Common myeloid progenitor, CD34-positive (primary cell): ENCODE data around the gene TM6SF1. TPM values are rescaled to one million over a fixed set of nuclear protein-coding genes. Genes with fewer than 3 reads are reported as not detected.

Source experiments
- CTCF ChIA-PET: fragments of 350-600 bp; sonication (Branson Sonifier 250); formaldehyde crosslinking; loops from one replicate; lab custom pipeline; 2021; ENCODE audit warnings: antibody characterized with exemption; lab: Charles Lee
- POLR2A ChIA-PET: fragments of 350-600 bp; sonication (Branson Sonifier 250); formaldehyde crosslinking; loops from one replicate; lab custom pipeline; 2021; ENCODE audit warnings: antibody characterized with exemption; lab: Charles Lee
- DNase-seq, 3 donors: peaks; one replicate each; pipeline versions ENCODE4 v3.0.0 to v3.0.0-alpha.2; 2013
- H3K27ac ChIP-seq, 2 experiments: 1 replicate in 1 of 2; 2 replicates in 1 of 2; pipeline ENCODE4 v1.7.0; 2013; ENCODE audit warnings: inconsistent platforms in 2 of 2, low read length in 2 of 2, mild to moderate bottlenecking in 2 of 2, low read depth in 1 of 2, moderate library complexity in 1 of 2; ENCODE audit not compliant: severe bottlenecking in 2 of 2, insufficient read depth in 1 of 2, poor library complexity in 1 of 2
- H3K27me3 ChIP-seq, 5 experiments: replicated peaks in 2 of 5; 1 replicate in 3 of 5; 2 replicates in 2 of 5; pipeline versions ENCODE4 v1.6.1 to v1.7.0; 2013; ENCODE audit warnings: low read length in 4 of 5, mild to moderate bottlenecking in 2 of 5, moderate library complexity in 2 of 5, inconsistent platforms in 1 of 5; ENCODE audit not compliant: insufficient read depth in 5 of 5, control insufficient read depth in 4 of 5
- H3K36me3 ChIP-seq, 4 experiments: 1 replicate in 2 of 4; 2 replicates in 2 of 4; pipeline versions ENCODE4 v1.6.1 to v1.7.0; 2013; ENCODE audit warnings: low read length in 3 of 4, control low read depth in 1 of 4, mild to moderate bottlenecking in 1 of 4; ENCODE audit not compliant: control insufficient read depth in 4 of 4, insufficient read depth in 4 of 4
- H3K4me1 ChIP-seq, 4 experiments: 1 replicate in 3 of 4; 2 replicates in 1 of 4; pipeline versions ENCODE4 v1.6.1 to v1.7.1; 2013; ENCODE audit warnings: low read length in 3 of 4, mild to moderate bottlenecking in 3 of 4, control low read depth in 1 of 4, inconsistent platforms in 1 of 4, moderate library complexity in 1 of 4; ENCODE audit not compliant: control insufficient read depth in 4 of 4, insufficient read depth in 4 of 4; ENCODE audit errors: control extremely low read depth in 1 of 4
- H3K4me3 ChIP-seq, 7 experiments: 1 replicate in 4 of 7; 2 replicates in 3 of 7; pipeline versions ENCODE4 v1.5.1 to v1.7.0; 2013; ENCODE audit warnings: mild to moderate bottlenecking in 7 of 7, low read length in 6 of 7, moderate library complexity in 6 of 7, inconsistent platforms in 2 of 7, low read depth in 2 of 7, control low read depth in 1 of 7; ENCODE audit not compliant: insufficient read depth in 4 of 7, control insufficient read depth in 1 of 7; ENCODE audit errors: extremely low read depth in 1 of 7
- H3K9me3 ChIP-seq, 5 experiments: 1 replicate in 4 of 5; 2 replicates in 1 of 5; pipeline versions ENCODE4 v1.6.1 to v1.7.1; 2013; ENCODE audit warnings: low read length in 4 of 5, mild to moderate bottlenecking in 2 of 5, inconsistent platforms in 1 of 5, low read depth in 1 of 5, moderate library complexity in 1 of 5; ENCODE audit not compliant: control insufficient read depth in 4 of 5, insufficient read depth in 2 of 5; ENCODE audit errors: control extremely low read depth in 1 of 5
- WGBS: methylation state at CpG from one replicate; pipeline ENCODE4 v1.1.5; 2013; ENCODE audit not compliant: insufficient coverage; 5-methylcytosine and 5-hydroxymethylcytosine counted together
- polyA plus RNA-seq: library from polyadenylated mRNA; unstranded; fragments of 120-200 nt; gene quantifications from one replicate; pipeline ENCODE4 v1.2.1, GENCODE V29; 2013

Gene TM6SF1
- 2.8 TPM for polyA plus RNA-seq

DNA sequence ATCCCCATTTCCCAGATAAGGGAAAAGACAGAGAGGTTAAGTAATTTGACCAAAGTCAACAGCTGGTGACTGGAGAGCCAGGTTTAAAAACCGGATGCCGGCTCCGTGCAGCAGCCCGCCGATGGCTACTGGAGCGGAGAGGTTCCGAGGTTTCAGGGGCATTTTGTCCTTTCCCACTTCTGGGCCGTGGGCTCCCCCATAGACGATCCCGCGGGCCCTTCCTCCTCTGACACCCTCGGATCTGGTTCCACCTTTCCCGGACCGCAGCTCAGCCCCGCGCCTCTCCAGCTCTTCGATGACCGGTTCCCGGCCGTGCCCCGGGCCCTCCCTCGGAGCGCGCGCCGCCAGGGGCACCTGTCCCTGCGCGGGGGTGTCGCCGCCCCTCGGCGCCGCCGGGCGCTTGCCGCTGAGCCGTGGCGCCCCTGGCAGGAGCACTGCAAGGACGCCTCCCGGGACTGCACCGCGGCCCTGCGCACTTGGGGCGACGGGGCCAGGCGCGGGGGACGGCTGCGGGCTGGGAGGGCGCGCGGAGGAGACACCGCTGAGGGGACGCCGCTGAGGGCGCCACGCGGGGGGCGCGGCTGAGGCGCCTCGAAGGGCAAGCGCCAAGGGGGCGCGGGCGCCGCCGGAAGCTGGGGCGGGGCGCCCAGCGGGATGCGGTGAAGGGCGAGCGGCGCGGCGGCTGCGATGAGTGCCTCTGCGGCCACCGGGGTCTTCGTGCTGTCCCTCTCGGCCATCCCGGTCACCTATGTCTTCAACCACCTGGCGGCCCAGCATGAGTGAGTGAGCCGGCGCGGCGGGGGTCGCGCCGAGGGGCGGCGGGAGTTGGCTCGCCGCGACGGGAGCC, at the start of gene TM6SF1:
Gene TM6SF1, plus strand, starts transcription at position 652 of the 847 bp plus-strand sequence. Its CDS starts 36 bp downstream, at position 688.
- ChIA-PET POLR2A (interaction anchor here (0.6 to 2.8 kb wide), 4 partner anchors 40 to 1468 kb away, joined by 3 to 14 read pairs (median 4); partner anchors contain the start of genes BTBD1 and HDGFL3), CTCF (interaction anchor here (1.1 to 2.3 kb wide), 4 partner anchors 13 to 99 kb away, joined by 3 to 5 read pairs (median 3); partner anchors contain the start of gene C15orf40)
- Histone ChIP-seq H3K9me3 (no peaks in the 10 kb centered on the region), H3K27me3 (peaks cover 0 to 10% (median 0%) of the 10 kb centered on the region in 5 experiments), H3K4me1 (peaks cover 5 to 32% (median 29%) of the 10 kb centered on the region in 4 experiments), H3K4me3 (peak within 1 kb of the TSS; percentile 28 to 80 (median 67)), H3K27ac (no peak within 1 kb of the TSS), H3K36me3 (no peaks in the 10 kb centered on the region)
- WGBS, result 2% methylated on average over 81 of the region's 97 CpGs
- peak; percentile 36 to 70 (median 53) for DNase-seq

DNA sequence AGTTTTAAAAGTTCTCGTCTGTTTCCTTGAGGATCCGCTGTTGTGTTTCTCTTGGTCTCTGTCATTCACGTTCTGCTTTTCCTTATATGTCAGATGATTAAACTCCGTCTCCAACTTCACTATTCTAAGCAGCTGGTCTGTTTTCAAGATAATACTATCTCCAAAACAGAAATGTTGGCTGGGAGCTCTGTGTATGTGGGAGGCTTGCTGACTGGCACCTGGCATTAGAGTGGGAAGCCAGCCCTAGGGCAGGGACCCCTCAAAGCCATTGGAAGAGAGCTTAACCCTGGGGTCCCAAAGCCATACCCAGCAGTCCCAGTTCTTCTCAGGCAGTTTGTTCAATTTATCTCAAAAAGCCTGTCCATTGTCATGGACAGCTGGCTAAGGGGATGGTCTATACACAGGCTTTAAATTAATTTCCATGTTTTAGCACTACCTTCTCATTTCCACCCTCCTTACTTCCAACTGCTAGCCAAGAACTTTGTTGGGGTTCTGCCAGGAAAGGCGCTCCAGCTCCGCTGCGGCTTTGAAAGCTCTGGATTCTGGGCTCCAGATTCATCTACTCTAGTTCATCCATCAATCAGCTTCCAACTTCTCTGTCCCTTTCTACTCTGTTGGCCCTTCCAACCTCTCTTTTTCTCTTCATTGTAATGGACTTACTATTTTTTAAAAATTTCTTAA, 49.6 kb upstream of the TM6SF1 start:
- Histone ChIP-seq H3K4me1 (peaks cover 8 to 18% (median 12%) of the 10 kb centered on the region in 4 experiments), H3K4me3 (no peak overlapping the region), H3K27ac (peak overlapping the region in 1 of 2 experiments; percentile 36), H3K27me3 (no peaks in the 10 kb centered on the region), H3K9me3 (no peaks in the 10 kb centered on the region), H3K36me3 (peaks cover 21 to 54% (median 25%) of the 10 kb centered on the region in 4 experiments)
- ChIA-PET CTCF (interaction anchor here (0.7 to 1.6 kb wide), 2 partner anchors 12 to 20 kb away, joined by 3 to 5 read pairs; no protein-coding TSS in a partner anchor), POLR2A (interaction anchor here (1.2 kb wide), 1 partner anchor 9 kb away, joined by 5 read pairs; the partner anchor contains the start of gene BTBD1)
- WGBS, result 98% methylated on average over 6 of the region's 7 CpGs
- no peak for DNase-seq

DNA sequence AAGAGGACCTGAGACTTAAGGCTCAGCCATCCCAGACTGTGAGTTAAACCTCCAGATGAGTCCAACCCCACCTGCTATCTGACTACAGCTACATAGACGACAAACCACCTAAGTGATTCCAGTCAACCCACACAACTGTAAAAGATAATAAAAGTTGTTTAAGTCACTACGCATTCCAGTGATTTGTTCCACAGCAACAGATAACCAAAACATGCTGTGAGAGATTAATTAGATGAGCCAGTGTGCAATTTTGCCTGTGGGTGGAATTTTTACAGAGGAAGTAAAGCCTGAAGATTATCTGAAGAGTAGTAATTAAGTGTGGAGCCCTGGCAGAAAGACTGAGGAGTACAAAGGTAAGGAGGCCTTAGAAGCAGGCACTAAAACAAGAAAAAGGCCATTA, 45.8 kb upstream of the TM6SF1 start:
- POLR2A ChIA-PET, result interaction anchor here (1.8 kb wide), 1 partner anchor 47 kb away, joined by 7 read pairs; no protein-coding TSS in a partner anchor
- Histone ChIP-seq H3K27me3 (no peaks in the 10 kb centered on the region), H3K36me3 (peaks cover 0 to 29% (median 7%) of the 10 kb centered on the region in 4 experiments), H3K9me3 (no peaks in the 10 kb centered on the region), H3K27ac (no peak overlapping the region), H3K4me3 (no peak overlapping the region), H3K4me1 (peaks cover 31 to 50% (median 37%) of the 10 kb centered on the region in 4 experiments)
- DNase-seq, result no peak
- WGBS, result 100% methylated on average over 1 of the region's 2 CpGs
- CTCF ChIA-PET, result interaction anchor here (0.6 to 1.3 kb wide), 3 partner anchors 7 to 151 kb away, joined by 3 read pairs; no protein-coding TSS in a partner anchor

- Histone ChIP-seq H3K27ac (peak overlapping the region in 1 of 2 experiments; percentile 5), H3K36me3 (peaks cover 0 to 24% (median 5%) of the 10 kb centered on the region in 4 experiments), H3K4me3 (peak overlapping the region in 3 of 7 experiments; percentile 7 to 23 (median 10)), H3K9me3 (no peaks in the 10 kb centered on the region), H3K27me3 (no peaks in the 10 kb centered on the region), H3K4me1 (peaks cover 31 to 56% (median 43%) of the 10 kb centered on the region in 4 experiments)
- 7% methylated on average over 3 of the region's 3 CpGs for WGBS
- ChIA-PET CTCF (interaction anchor here (1.1 to 1.3 kb wide), 4 partner anchors 8 to 56 kb away, joined by 3 read pairs; no protein-coding TSS in a partner anchor), POLR2A (interaction anchor here (0.5 to 1.8 kb wide), 2 partner anchors 46 to 60 kb away, joined by 3 to 7 read pairs; no protein-coding TSS in a partner anchor)
- DNase-seq, result peak in 1 of 3 donors; percentile 43
Observed at GRCh38 chr15:83062768-83063180, 44.7 kb upstream of the TM6SF1 start.

DNA sequence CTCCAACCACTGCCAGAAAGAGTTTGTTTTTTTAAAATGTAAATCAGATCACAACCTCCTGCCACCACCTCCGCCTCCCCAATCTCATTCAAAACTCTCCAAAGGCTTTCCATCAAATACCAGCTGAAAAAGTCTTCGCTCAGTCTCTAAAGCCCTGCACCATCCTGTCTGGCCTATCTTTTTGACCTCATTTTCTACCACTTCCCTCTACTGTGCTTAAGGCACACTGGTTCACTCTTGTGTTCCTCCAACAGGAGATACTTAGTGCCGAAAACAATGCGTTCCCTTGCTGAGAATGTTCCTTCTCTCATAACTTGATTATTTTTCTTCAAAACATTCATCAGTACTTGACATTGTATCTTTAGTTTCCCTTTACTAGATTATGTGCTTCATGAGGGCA, 43.9 kb upstream of the TM6SF1 start:
- CTCF ChIA-PET, result no interaction called here
- Histone ChIP-seq H3K4me1 (peaks cover 31 to 59% (median 44%) of the 10 kb centered on the region in 4 experiments), H3K36me3 (peaks cover 0 to 20% (median 4%) of the 10 kb centered on the region in 4 experiments), H3K27me3 (no peaks in the 10 kb centered on the region), H3K4me3 (peak overlapping the region in 5 of 7 experiments; percentile 3 to 97 (median 29)), H3K27ac (peak overlapping the region in 1 of 2 experiments; percentile 5), H3K9me3 (no peaks in the 10 kb centered on the region)
- POLR2A ChIA-PET, result interaction anchor here (0.5 to 1.8 kb wide), 2 partner anchors 38 to 45 kb away, joined by 5 to 7 read pairs; no protein-coding TSS in a partner anchor
- peak; percentile 40 to 84 (median 70) for DNase-seq
- 19% methylated on average over 4 of the region's 4 CpGs for WGBS

DNA sequence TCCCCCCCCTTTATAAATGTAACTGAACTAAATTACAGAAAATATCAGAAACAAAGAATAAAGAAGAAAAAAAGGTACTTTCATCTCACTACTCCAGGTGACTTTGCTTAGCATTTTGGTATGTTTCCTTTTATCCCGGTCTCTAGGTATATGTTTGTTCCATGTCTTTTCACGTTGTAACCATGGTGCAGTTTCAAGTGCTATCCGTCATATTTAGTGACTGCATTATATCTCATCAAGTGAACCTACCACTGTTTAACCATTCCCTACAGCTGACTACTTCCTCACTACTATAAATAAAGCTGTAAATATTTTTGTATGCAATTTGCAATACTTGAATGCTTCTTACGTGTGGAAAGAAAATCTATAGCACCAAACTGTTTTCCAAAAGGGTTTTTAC, 42.6 kb upstream of the TM6SF1 start:
- peak in 1 of 3 donors; percentile 84 for DNase-seq
- H3K27ac ChIP-seq, result peak overlapping the region; percentile 30 to 86
- POLR2A ChIA-PET, result no interaction called here
- no peaks in the 10 kb centered on the region for H3K27me3 ChIP-seq
- H3K4me3 ChIP-seq, result peak overlapping the region in 6 of 7 experiments; percentile 2 to 98 (median 94)
- no peaks in the 10 kb centered on the region for H3K9me3 ChIP-seq
- peaks cover 31 to 59% (median 44%) of the 10 kb centered on the region in 4 experiments for H3K4me1 ChIP-seq
- H3K36me3 ChIP-seq, result peaks cover 0 to 16% (median 4%) of the 10 kb centered on the region in 4 experiments
- CTCF ChIA-PET, result interaction anchor here (1.3 kb wide), 1 partner anchor 22 kb away, joined by 3 read pairs; no protein-coding TSS in a partner anchor
- WGBS, result no CpG with 5 or more reads among the region's 4 CpGs
